Measurements from ENCODE around the gene MYO16.

DNA sequence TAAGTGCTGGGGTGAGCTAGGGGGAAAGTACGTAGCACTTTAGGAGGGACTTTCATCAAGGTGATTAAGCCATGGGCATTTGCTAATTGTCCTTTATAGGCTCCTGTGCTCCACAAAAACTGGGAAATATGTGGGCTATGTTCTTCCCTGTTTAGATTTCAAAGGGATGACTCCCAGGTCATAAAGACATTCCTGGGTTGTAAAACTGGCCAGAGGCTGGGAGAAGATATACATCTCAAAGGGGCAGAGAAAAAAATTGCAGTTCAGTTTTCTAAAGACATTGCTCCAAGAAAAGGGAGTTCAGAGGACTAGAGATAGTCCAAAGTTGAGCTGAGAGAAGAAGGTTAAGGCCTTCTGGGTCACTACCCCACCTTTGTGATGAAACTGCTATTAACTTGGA is 204.8 kb downstream of the MYO16 start:
- TF ChIP-seq, protein P1, sequence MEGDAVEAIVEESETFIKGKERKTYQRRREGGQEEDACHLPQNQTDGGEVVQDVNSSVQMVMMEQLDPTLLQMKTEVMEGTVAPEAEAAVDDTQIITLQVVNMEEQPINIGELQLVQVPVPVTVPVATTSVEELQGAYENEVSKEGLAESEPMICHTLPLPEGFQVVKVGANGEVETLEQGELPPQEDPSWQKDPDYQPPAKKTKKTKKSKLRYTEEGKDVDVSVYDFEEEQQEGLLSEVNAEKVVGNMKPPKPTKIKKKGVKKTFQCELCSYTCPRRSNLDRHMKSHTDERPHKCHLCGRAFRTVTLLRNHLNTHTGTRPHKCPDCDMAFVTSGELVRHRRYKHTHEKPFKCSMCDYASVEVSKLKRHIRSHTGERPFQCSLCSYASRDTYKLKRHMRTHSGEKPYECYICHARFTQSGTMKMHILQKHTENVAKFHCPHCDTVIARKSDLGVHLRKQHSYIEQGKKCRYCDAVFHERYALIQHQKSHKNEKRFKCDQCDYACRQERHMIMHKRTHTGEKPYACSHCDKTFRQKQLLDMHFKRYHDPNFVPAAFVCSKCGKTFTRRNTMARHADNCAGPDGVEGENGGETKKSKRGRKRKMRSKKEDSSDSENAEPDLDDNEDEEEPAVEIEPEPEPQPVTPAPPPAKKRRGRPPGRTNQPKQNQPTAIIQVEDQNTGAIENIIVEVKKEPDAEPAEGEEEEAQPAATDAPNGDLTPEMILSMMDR (IDR thresholded peaks at IDR 0.05; ENCODE audit: poor library complexity), result no peak
- TF ChIP-seq EZH2 (IDR thresholded peaks at IDR 0.05; ENCODE audit: borderline replicate concordance), result no peak
- no peak for TF ChIP-seq EZH2phosphoT487 (IDR thresholded peaks at IDR 0.05; ENCODE audit: low read depth, severe bottlenecking, unreplicated experiment)

Data from hepatocyte (in vitro differentiated cells).